ENCODE results near the gene GUCY2D.
"Not testable (repeated sequence)": the region's sequence is repeated elsewhere in the genome, so short reads cannot be mapped to it uniquely, and the experiment has no call there.

Gene GUCY2D

DNA sequence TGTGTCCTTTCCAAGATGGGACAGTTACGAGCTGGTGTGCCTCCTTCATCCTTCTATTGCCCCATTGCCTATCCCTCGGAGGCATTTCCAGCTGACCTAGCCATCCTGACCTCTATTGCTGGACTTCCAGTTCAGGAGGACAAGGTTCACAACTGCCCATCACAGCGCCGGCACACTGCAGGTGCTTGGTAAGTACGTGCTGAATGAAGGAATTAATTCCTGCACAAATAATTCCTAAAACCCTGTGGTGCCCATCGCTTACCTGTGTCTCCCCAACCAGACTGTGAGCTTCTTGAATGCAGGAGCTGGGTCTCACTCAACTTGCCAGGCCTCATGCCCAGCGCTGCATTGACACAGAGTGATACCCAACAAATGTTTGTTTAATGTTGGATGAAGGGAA is 49.4 kb downstream of the GUCY2D start:
- no peak overlapping the region for H3K9ac ChIP-seq (ENCODE audit: low read depth, low read length)
- H3K4me1 ChIP-seq (ENCODE audit: insufficient read depth, low read length), result no peaks in the 10 kb centered on the region
- H3K27me3 ChIP-seq (ENCODE audit: insufficient read depth, low read length), result peaks cover 10% of the 10 kb centered on the region; the same call in 1 of the 2 replicates
- H3K9me3 ChIP-seq (ENCODE audit: insufficient read depth, low read depth, low read length), result no peaks in the 10 kb centered on the region
- H3K4me3 ChIP-seq (ENCODE audit: low read length), result no peak overlapping the region
- no peaks in the 10 kb centered on the region for H3K36me3 ChIP-seq (ENCODE audit: insufficient read depth, low read length)
- WGBS, result 92% methylated on average over 7 of the region's 7 CpGs
- H3K27ac ChIP-seq (ENCODE audit: low read depth, low read length), result no peak overlapping the region

DNA sequence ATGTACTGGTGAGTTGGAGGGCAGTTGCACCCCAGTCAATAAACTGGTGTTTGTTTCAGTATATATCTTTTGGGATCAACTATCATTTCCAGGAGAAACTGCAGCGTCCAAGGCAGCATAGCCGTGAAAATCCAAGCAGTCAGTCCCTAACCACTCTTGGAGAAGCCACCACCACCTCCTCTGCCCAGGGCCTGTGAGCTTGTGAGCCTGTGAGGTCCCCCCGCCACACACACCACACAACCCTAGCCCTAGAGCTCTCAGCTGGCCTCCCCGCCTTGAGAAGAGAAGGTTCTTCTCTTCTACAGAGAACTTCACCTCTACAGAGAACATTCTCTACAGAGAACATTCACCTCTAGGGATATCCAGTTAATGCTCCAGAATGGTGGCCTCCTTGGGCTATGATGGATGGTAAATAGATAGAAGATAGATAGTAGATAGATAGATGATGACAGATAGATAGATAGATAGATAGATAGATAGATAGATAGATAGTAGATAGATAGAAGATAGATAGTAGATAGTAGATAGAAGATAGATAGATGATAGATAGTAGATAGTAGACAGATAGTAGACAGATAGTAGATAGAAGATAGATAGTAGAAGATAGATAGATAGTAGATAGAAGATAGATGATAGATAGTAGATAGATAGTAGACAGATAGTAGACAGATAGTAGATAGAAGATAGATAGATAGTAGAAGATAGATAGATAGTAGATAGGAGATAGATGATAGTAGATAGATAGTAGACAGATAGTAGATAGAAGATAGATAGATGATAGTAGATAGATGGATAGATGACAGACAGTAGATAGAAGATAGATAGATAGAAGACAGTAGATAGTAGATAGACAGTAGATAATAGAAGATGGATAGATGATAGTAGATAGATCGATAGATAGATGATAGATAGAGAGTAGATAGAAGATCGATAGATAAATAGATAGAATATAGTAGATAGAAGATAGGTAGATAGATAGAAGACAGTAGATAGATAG is 50.1 kb downstream of the GUCY2D start:
- no peaks in the 10 kb centered on the region for H3K36me3 ChIP-seq (ENCODE audit: insufficient read depth, low read length)
- H3K9ac ChIP-seq (ENCODE audit: low read depth, low read length), result no peak overlapping the region
- H3K9me3 ChIP-seq (ENCODE audit: insufficient read depth, low read depth, low read length), result no peaks in the 10 kb centered on the region
- H3K4me3 ChIP-seq (ENCODE audit: low read length), result no peak overlapping the region
- no peak overlapping the region for H3K27ac ChIP-seq (ENCODE audit: low read depth, low read length)
- peaks cover 17% of the 10 kb centered on the region for H3K27me3 ChIP-seq (ENCODE audit: insufficient read depth, low read length)
- no peaks in the 10 kb centered on the region for H3K4me1 ChIP-seq (ENCODE audit: insufficient read depth, low read length)
- WGBS, result 86% methylated on average over 6 of the region's 6 CpGs

DNA sequence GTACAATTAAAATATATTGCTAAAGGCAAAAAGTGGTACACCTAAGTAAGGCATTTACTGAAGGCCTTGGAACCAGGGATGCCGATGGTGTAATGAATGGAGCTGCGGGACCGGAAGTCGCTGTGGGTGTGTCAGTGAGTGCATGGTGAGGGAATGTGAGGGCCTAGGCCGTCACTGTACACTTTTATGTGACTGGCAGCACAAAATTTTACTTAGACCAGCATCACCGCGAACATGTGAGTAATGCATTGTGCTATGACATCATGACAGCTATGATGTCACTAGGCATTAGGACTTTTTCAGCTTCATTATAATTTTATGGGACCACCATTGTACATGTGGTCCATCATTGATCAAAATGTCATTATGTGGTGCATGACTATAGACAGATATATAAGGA is 51.2 kb downstream of the GUCY2D start:
- WGBS, result 93% methylated on average over 7 of the region's 7 CpGs
- Histone ChIP-seq H3K27ac (ENCODE audit: low read depth, low read length) (no peak overlapping the region), H3K9me3 (ENCODE audit: insufficient read depth, low read depth, low read length) (no peaks in the 10 kb centered on the region), H3K4me3 (ENCODE audit: low read length) (no peak overlapping the region), H3K36me3 (ENCODE audit: insufficient read depth, low read length) (no peaks in the 10 kb centered on the region), H3K9ac (ENCODE audit: low read depth, low read length) (no peak overlapping the region), H3K27me3 (ENCODE audit: insufficient read depth, low read length) (peaks cover 22% of the 10 kb centered on the region), H3K4me1 (ENCODE audit: insufficient read depth, low read length) (no peaks in the 10 kb centered on the region; the same call in 1 of the 2 replicates)

DNA sequence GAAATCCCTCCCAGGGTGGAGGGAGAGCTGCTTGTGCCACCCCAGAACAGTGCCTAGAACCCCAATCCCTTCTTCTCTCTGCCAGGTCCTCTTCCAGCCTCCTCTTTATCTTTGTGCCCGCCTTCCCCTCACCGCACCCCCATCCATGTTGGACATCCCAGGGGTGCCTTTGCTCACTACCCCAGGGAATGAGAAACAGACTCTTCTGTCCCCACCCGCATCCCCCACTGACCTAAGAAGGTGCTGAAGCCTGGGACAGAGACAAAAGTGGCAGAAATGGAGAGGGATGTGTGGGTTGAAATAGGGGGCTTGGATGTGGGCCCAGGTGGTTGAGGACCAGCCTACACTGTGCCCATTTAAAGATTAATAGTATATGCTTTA is 53.4 kb downstream of the GUCY2D start:
- no peak overlapping the region for H3K27ac ChIP-seq (ENCODE audit: low read depth, low read length)
- H3K36me3 ChIP-seq (ENCODE audit: insufficient read depth, low read length), result no peaks in the 10 kb centered on the region
- no peak overlapping the region for H3K9ac ChIP-seq (ENCODE audit: low read depth, low read length)
- H3K4me3 ChIP-seq (ENCODE audit: low read length), result no peak overlapping the region
- H3K27me3 ChIP-seq (ENCODE audit: insufficient read depth, low read length), result peaks cover 43% of the 10 kb centered on the region
- 98% methylated on average over 3 of the region's 3 CpGs for WGBS
- H3K4me1 ChIP-seq (ENCODE audit: insufficient read depth, low read length), result peaks cover 5% of the 10 kb centered on the region; the same call in 1 of the 2 replicates
- no peaks in the 10 kb centered on the region for H3K9me3 ChIP-seq (ENCODE audit: insufficient read depth, low read depth, low read length)

DNA sequence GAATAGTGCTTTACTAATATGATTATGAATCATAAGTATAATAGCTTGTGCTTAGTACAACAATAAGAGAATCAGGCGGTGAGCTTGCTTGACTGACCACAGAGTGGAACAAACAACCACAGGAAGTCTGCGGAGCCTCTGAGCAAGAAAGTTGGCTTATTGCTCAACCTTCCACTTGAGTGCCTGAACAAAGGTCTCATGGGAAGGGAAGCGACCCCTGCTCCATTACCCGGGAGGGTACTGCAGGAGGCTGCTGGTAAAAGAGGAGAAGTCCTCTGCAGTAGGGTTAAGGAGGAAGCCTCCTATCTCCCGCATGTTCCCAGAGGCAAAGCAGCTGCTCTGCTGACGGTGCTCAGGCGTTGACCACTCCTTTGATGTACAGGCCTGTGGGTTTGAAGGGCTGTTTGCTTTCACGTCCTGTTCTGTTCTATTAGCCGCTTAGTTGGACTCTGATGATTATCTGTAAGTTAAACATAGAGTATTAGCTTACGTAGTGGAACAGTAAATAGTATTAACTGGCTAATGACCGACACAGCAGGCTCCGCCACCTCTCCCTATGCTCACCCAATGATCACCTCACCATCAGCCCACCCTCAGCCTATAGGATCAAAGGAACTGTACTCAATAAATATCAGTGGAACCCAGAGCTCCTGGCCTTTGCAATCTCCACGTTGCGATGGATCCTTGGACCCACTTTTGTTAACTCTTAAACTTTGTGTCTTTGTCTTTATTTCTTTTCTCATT is 54.0 kb downstream of the GUCY2D start:
- H3K27me3 ChIP-seq (ENCODE audit: insufficient read depth, low read length), result peaks cover 49% of the 10 kb centered on the region
- WGBS, result 83% methylated on average over 14 of the region's 14 CpGs
- no peak overlapping the region for H3K27ac ChIP-seq (ENCODE audit: low read depth, low read length)
- H3K36me3 ChIP-seq (ENCODE audit: insufficient read depth, low read length), result no peaks in the 10 kb centered on the region
- H3K4me1 ChIP-seq (ENCODE audit: insufficient read depth, low read length), result peaks cover 11% of the 10 kb centered on the region
- H3K4me3 ChIP-seq (ENCODE audit: low read length), result no peak overlapping the region
- H3K9me3 ChIP-seq (ENCODE audit: insufficient read depth, low read depth, low read length), result no peaks in the 10 kb centered on the region
- no peak overlapping the region for H3K9ac ChIP-seq (ENCODE audit: low read depth, low read length)

DNA sequence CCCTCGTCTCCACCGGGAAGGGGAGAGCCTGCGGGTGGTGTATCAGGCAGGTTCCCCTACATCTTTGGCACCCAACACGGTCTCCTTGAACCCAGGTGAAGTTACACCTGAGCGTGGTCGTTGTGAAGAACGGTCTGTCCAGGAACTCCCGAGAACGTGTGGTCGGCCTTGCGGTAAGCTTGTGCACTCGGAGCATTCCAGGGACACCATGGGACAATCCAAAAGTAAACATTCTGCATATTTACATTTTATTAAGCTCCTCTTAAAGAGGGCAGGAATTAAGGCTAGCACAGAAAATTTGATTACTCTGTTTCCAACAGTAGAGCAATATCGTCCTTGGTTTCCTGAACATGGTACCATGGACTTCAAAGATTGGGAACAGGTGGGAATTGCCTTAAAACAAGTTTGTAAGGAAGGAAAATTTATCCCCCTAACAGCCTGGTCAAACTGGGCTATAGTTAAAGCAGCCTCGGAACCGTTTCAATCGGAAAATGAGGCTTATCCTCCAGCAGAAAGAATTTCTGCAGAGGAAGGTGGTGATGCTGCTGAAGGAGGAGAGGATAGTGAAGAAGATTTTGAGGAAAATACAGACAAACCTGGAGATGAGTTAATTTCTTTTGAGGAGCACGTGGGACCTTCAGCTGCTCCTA is 54.7 kb downstream of the GUCY2D start:
- H3K4me3 ChIP-seq (ENCODE audit: low read length), result no peak overlapping the region
- H3K36me3 ChIP-seq (ENCODE audit: insufficient read depth, low read length), result no peaks in the 10 kb centered on the region
- H3K27me3 ChIP-seq (ENCODE audit: insufficient read depth, low read length), result peaks cover 53% of the 10 kb centered on the region
- H3K9me3 ChIP-seq (ENCODE audit: insufficient read depth, low read depth, low read length), result no peaks in the 10 kb centered on the region
- H3K9ac ChIP-seq (ENCODE audit: low read depth, low read length), result no peak overlapping the region
- 86% methylated on average over 17 of the region's 17 CpGs for WGBS
- no peak overlapping the region for H3K27ac ChIP-seq (ENCODE audit: low read depth, low read length)
- H3K4me1 ChIP-seq (ENCODE audit: insufficient read depth, low read length), result peaks cover 15% of the 10 kb centered on the region

DNA sequence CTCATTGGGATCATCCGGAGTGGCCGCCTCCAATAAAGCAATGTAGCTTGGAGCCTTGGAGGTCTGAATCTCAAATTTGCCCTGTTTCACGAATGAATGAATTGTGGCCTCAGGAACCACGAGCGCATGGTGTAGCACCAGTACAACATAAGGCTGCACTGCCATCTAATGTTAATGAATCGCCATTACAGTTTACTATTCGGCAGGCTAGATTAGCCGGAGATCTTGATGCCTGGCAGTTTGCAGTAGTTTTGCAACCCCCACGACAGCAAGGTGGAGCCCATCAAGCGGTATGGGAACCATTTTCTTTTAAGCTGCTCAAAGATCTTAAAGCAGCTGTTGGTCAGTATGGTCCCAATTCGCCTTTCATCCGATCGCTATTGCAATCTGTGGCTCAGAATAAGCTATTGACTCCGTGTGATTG is 55.3 kb downstream of the GUCY2D start:
- WGBS, result 19% methylated on average over 14 of the region's 14 CpGs
- no peaks in the 10 kb centered on the region for H3K36me3 ChIP-seq (ENCODE audit: insufficient read depth, low read length)
- H3K9ac ChIP-seq (ENCODE audit: low read depth, low read length), result no peak overlapping the region

DNA sequence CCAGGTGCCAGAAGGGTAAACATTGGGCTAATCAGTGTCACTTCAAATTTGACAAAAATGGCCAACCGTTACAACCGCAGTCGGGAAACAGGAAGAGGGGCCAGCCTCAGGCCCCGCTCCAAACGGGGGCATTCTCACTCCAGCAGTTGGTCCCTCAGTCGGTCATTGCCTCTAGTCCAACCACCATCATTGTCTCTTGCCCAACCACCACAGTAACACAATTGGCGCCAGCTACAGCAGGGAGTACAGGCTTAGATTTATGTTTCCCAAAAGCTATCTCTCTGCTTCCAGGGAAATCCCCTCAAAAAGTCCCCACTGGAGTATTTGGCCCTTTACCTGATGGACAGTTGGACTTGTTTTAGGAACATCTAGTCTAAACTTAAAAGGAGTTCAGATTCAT is 56.7 kb downstream of the GUCY2D start:
- Histone ChIP-seq H3K4me1 (ENCODE audit: insufficient read depth, low read length) (peaks cover 31% of the 10 kb centered on the region), H3K27ac (ENCODE audit: low read depth, low read length) (no peak overlapping the region), H3K9ac (ENCODE audit: low read depth, low read length) (no peak overlapping the region), H3K36me3 (ENCODE audit: insufficient read depth, low read length) (no peaks in the 10 kb centered on the region), H3K9me3 (ENCODE audit: insufficient read depth, low read depth, low read length) (no peaks in the 10 kb centered on the region), H3K4me3 (ENCODE audit: low read length) (no peak overlapping the region), H3K27me3 (ENCODE audit: insufficient read depth, low read length) (peaks cover 62% of the 10 kb centered on the region)
- WGBS, result 75% methylated on average over 7 of the region's 7 CpGs

More for the DNA sequence above, 55.3 kb downstream of the GUCY2D start:
- H3K4me3 ChIP-seq (ENCODE audit: low read length), result peak overlapping the region; percentile 6; the same call in 1 of the 2 replicates
- H3K27ac ChIP-seq (ENCODE audit: low read depth, low read length), result no peak overlapping the region
- no peaks in the 10 kb centered on the region for H3K9me3 ChIP-seq (ENCODE audit: insufficient read depth, low read depth, low read length)
- peaks cover 21% of the 10 kb centered on the region for H3K4me1 ChIP-seq (ENCODE audit: insufficient read depth, low read length)
- peaks cover 54% of the 10 kb centered on the region for H3K27me3 ChIP-seq (ENCODE audit: insufficient read depth, low read length)

DNA sequence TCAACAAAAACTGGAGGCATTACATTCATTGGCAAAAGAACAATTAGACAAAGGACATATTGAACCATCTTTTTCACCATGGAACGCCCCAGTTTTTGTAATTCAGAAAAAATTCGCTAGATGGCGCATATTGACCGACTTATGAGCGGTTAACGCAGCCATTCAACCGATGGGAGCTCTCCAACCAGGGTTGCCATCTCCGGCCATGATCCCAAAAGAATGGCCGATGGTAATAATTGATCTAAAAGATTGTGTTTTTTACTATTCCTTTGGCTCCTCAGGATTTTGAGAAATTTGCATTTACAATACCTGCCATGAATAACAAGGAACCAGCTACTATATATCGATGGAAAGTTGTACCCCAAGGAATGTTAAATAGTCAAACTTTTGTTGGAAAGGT is 57.9 kb downstream of the GUCY2D start:
- Histone ChIP-seq H3K9me3 (ENCODE audit: insufficient read depth, low read depth, low read length) (no peaks in the 10 kb centered on the region), H3K4me3 (ENCODE audit: low read length) (no peak overlapping the region), H3K4me1 (ENCODE audit: insufficient read depth, low read length) (peaks cover 35% of the 10 kb centered on the region), H3K9ac (ENCODE audit: low read depth, low read length) (no peak overlapping the region), H3K27ac (ENCODE audit: low read depth, low read length) (no peak overlapping the region), H3K36me3 (ENCODE audit: insufficient read depth, low read length) (no peaks in the 10 kb centered on the region), H3K27me3 (ENCODE audit: insufficient read depth, low read length) (peaks cover 72% of the 10 kb centered on the region)
- WGBS, result 16% methylated on average over 10 of the region's 10 CpGs

DNA sequence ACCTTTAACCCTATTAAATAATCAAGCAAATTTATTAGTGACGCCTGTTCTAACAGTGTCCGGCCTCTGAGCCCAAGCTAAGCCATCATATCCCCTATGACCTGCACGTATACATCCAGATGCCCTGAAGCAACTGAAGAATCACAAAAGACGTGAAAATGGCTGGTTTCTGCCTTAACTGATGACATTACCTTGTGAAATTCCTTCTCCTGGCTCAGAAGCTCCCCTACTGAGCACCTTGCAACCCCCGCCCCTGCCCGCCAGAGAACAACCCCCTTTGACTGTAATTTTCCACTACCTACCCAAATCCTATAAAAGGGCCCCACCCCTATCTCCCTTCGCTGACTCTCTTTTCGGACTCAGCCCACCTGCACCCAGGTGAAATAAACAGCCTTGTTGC is 59.4 kb downstream of the GUCY2D start:
- not testable (repeated sequence) for H3K9ac ChIP-seq (ENCODE audit: low read depth, low read length)

DNA sequence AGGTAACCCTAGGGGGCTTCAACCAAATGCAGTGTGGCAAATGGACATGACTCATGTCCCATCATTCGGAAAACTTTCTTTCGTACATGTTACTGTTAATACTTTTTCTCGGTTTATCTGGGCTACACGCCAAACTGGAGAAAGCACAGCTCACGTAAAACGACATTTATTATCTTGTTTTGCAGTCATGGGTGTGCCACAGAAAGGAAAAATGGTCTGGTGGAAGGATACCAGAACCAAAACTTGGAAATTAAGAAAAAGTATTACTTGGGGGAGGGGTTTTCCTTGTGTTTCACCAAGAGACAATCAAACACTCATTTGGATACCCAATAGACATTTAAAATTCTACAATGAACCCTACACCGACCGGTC is 60.0 kb downstream of the GUCY2D start:
- H3K27me3 ChIP-seq (ENCODE audit: insufficient read depth, low read length), result peaks cover 77% of the 10 kb centered on the region

More for the DNA sequence above, 59.4 kb downstream of the GUCY2D start:
- H3K36me3 ChIP-seq (ENCODE audit: insufficient read depth, low read length); H3K27ac ChIP-seq (ENCODE audit: low read depth, low read length); H3K9me3 ChIP-seq (ENCODE audit: insufficient read depth, low read depth, low read length): not testable (repeated sequence)
- peaks cover 35% of the 10 kb centered on the region for H3K4me1 ChIP-seq (ENCODE audit: insufficient read depth, low read length)
- H3K27me3 ChIP-seq (ENCODE audit: insufficient read depth, low read length), result peaks cover 80% of the 10 kb centered on the region
- peak overlapping the region; percentile 58; the same call in 1 of the 2 replicates for H3K4me3 ChIP-seq (ENCODE audit: low read length)
- 8% methylated on average over 8 of the region's 8 CpGs for WGBS

More for the DNA sequence above, 60.0 kb downstream of the GUCY2D start:
- H3K36me3 ChIP-seq (ENCODE audit: insufficient read depth, low read length), result no peaks in the 10 kb centered on the region
- H3K9ac ChIP-seq (ENCODE audit: low read depth, low read length), result no peak overlapping the region
- H3K27ac ChIP-seq (ENCODE audit: low read depth, low read length), result no peak overlapping the region
- no peaks in the 10 kb centered on the region for H3K9me3 ChIP-seq (ENCODE audit: insufficient read depth, low read depth, low read length)
- whole genome bisulfite sequencing, result 10% methylated on average over 8 of the region's 8 CpGs
- peaks cover 35% of the 10 kb centered on the region for H3K4me1 ChIP-seq (ENCODE audit: insufficient read depth, low read length)
- H3K4me3 ChIP-seq (ENCODE audit: low read length), result peak overlapping the region; percentile 58

Measured in HUES64 (cell line).